ENCODE measurements around the gene BNC2.

BNC2 gene

DNA sequence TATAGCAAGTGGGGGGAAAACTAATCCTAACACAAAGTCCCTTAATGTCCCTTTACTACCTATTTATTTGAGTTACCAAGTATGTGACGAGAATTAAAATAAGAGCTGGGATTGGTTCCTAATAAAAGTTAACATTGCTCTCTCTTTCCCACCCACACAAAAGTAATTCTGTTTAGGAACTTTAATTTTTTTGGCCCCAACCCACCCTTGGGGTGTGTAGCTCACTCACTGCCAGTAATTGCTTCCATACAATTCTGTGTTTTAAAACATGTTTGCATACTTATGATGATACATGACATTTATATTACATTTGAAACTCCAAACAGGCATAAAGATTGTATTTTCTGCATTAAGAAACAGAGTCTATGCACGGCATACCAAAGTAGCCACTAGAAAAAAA, 106.5 kb downstream of the BNC2 start:
- Mint-ChIP-seq H3K4me1 (no peaks in the 10 kb centered on the region), H3K27ac (no peak overlapping the region), H3K36me3 (no peaks in the 10 kb centered on the region), H3K4me3 (no peak overlapping the region), H3K9me3 (peaks cover 6% of the 10 kb centered on the region)
- ATAC-seq (no peak), DNase-seq (ENCODE audit: low spot score in 2 of 2) (no peak)

- peaks cover 11% of the 10 kb centered on the region for H3K9me3 Mint-ChIP-seq
- no peak overlapping the region for H3K27ac Mint-ChIP-seq
- no peak for ATAC-seq
- H3K4me3 Mint-ChIP-seq = no peak overlapping the region
- no peaks in the 10 kb centered on the region for H3K36me3 Mint-ChIP-seq
- no peaks in the 10 kb centered on the region for H3K4me1 Mint-ChIP-seq
- DNase-seq (ENCODE audit: low spot score in 2 of 2) = no peak
These were observed 114.9 kb downstream of the BNC2 start for GRCh38 chr9:16755467-16756160.

GRCh38 chr9:16754662-16755061, 115.8 kb downstream of the BNC2 start:
- DNase-seq (ENCODE audit: low spot score in 2 of 2) (no peak), ATAC-seq (no peak)
- Mint-ChIP-seq H3K4me3 (no peak overlapping the region), H3K27ac (no peak overlapping the region), H3K36me3 (no peaks in the 10 kb centered on the region), H3K4me1 (no peaks in the 10 kb centered on the region), H3K9me3 (peaks cover 11% of the 10 kb centered on the region)

DNA sequence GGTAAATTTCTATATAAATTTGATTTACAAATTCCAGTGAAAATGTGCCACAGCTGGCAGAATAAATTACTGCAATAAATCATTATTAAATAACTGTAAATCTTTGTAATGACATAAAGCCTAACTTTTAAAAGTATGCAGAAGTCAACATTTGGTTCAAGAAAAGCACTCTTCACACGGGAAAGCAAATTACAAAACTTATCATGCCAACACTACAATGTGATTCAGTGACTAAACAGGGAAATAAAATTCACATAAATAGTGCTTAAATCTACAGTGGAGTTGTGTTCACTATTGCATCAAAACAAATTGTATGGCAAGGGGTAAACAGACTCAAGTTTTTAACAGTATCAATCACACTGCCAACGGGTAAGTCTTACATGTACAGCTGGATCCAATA, 117.2 kb downstream of the BNC2 start:
- DNase-seq (ENCODE audit: low spot score in 2 of 2) (no peak), ATAC-seq (no peak)
- Mint-ChIP-seq H3K9me3 (peaks cover 11% of the 10 kb centered on the region), H3K4me3 (no peak overlapping the region), H3K36me3 (no peaks in the 10 kb centered on the region), H3K27ac (no peak overlapping the region), H3K4me1 (no peaks in the 10 kb centered on the region)

DNA sequence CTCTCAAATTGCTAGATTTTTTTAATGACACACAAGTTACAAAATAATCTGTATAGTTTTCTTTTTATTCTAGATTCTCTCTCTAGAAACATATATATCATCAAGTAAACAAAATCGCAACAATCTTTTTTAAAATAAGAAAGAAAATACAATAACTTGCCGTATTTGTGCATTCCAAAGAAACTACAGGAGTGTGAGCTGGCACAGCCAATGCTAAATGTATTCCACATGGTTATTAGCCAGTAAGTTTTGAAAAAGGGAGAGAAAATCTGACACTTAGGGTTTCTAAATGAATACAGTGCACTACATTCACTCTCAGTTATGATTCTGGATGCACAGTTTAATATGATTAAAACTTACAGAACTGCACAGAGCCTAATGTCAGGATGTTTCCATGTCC, 117.9 kb downstream of the BNC2 start:
- ATAC-seq (no peak), DNase-seq (ENCODE audit: low spot score in 2 of 2) (no peak)
- Mint-ChIP-seq H3K4me3 (no peak overlapping the region), H3K36me3 (no peaks in the 10 kb centered on the region), H3K27ac (no peak overlapping the region), H3K4me1 (no peaks in the 10 kb centered on the region), H3K9me3 (peaks cover 9% of the 10 kb centered on the region)

- ATAC-seq (no peak), DNase-seq (ENCODE audit: low spot score in 2 of 2) (no peak)
- H3K4me1 Mint-ChIP-seq = no peaks in the 10 kb centered on the region
These were observed 119.9 kb downstream of the BNC2 start for GRCh38 chr9:16750553-16750952.

GRCh38 chr9:16745359-16745758, 125.1 kb downstream of the BNC2 start:
- Mint-ChIP-seq H3K4me1 (no peaks in the 10 kb centered on the region), H3K9me3 (peaks cover 5% of the 10 kb centered on the region), H3K27ac (no peak overlapping the region), H3K4me3 (no peak overlapping the region), H3K36me3 (no peaks in the 10 kb centered on the region)
- ATAC-seq = no peak
- DNase-seq (ENCODE audit: low spot score in 2 of 2) = no peak

More at GRCh38 chr9:16750553-16750952, 119.9 kb downstream of the BNC2 start:
- Mint-ChIP-seq H3K27ac (no peak overlapping the region), H3K36me3 (no peaks in the 10 kb centered on the region), H3K4me3 (no peak overlapping the region), H3K9me3 (peaks cover 6% of the 10 kb centered on the region)

GRCh38 chr9:16744394-16744793, 126.1 kb downstream of the BNC2 start:
- DNase-seq (ENCODE audit: low spot score in 2 of 2) = no peak
- no peak for ATAC-seq
- Mint-ChIP-seq H3K9me3 (peaks cover 12% of the 10 kb centered on the region), H3K36me3 (no peaks in the 10 kb centered on the region), H3K4me1 (no peaks in the 10 kb centered on the region), H3K27ac (no peak overlapping the region), H3K4me3 (no peak overlapping the region)

GRCh38 chr9:16743375-16743774, 127.1 kb downstream of the BNC2 start:
- no peak overlapping the region for H3K27ac Mint-ChIP-seq
- H3K36me3 Mint-ChIP-seq = no peaks in the 10 kb centered on the region
- no peak for DNase-seq (ENCODE audit: low spot score in 2 of 2)
- H3K4me1 Mint-ChIP-seq = no peaks in the 10 kb centered on the region
- peaks cover 18% of the 10 kb centered on the region for H3K9me3 Mint-ChIP-seq
- no peak for ATAC-seq
- no peak overlapping the region for H3K4me3 Mint-ChIP-seq

DNA sequence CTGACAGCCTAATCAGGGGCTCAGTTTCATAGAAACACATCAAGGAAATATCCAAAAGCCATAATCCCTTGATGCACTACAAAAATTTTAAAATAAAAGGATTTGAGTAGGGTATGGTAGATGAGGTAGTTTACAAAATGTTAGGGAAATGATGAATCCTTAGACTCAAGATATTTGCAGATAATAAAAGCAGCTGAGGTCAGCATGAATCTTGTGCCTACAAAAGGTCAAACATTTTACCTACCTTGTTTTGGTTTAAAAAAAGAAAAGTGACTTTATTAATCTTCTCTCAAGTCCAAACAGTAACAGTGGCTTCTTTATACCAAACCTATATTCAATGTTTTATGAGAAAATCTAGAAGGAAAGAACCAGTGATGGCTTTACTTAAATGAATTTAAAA, 135.5 kb downstream of the BNC2 start:
- Mint-ChIP-seq H3K4me1 (no peaks in the 10 kb centered on the region), H3K9me3 (peaks cover 11% of the 10 kb centered on the region), H3K4me3 (no peak overlapping the region), H3K27ac (no peak overlapping the region), H3K36me3 (no peaks in the 10 kb centered on the region)
- ATAC-seq (no peak), DNase-seq (ENCODE audit: low spot score in 2 of 2) (no peak)

GRCh38 chr9:16732546-16732945, 137.9 kb downstream of the BNC2 start:
- Mint-ChIP-seq H3K9me3 (no peaks in the 10 kb centered on the region), H3K4me3 (no peak overlapping the region), H3K27ac (no peak overlapping the region), H3K4me1 (no peaks in the 10 kb centered on the region), H3K36me3 (no peaks in the 10 kb centered on the region)
- DNase-seq (ENCODE audit: low spot score in 2 of 2) (no peak), ATAC-seq (no peak)

DNA sequence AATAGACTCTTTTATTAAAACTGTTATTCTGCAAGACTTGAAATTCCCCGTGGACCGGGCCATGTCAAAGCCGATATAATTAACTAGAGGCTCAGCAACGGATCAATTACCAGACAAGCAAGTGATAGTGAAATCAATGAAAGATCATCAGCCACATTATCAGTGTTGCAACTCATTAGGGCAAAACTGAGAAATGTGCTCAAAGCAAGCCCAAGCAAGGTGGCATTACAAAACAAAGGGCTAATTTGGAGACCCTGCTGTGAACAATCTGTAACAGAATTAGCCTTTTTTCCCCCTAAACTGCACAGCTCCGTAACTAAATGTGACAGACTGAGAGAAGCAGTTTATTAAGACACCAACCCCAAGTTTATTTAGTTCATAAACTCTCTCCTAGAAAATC, 140.3 kb downstream of the BNC2 start:
- Mint-ChIP-seq H3K4me1 (no peaks in the 10 kb centered on the region), H3K36me3 (no peaks in the 10 kb centered on the region), H3K27ac (no peak overlapping the region), H3K9me3 (no peaks in the 10 kb centered on the region), H3K4me3 (no peak overlapping the region)
- ATAC-seq (no peak), DNase-seq (ENCODE audit: low spot score in 2 of 2) (no peak)

GRCh38 chr9:16729651-16730050, 140.8 kb downstream of the BNC2 start:
- no peak for ATAC-seq
- no peaks in the 10 kb centered on the region for H3K9me3 Mint-ChIP-seq
- no peak overlapping the region for H3K4me3 Mint-ChIP-seq
- H3K36me3 Mint-ChIP-seq = no peaks in the 10 kb centered on the region
- no peak for DNase-seq (ENCODE audit: low spot score in 2 of 2)
- H3K4me1 Mint-ChIP-seq = no peaks in the 10 kb centered on the region
- H3K27ac Mint-ChIP-seq = no peak overlapping the region

DNA sequence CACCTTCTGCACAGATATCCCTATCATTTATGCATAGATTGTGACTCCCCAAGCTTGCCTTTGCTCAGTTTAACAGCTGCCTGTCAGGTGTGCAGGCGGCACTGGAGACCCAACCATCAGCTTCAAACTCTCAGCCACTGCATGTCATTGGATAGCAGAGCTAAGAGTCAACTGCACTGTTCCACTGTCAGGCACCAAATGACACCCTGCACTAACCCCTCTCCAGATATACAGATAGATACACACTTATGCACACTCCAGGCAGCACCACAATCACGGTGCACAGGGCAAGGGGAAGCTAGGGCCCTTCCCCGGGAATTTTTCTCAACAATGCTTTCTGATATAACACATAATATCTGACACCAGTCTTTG, 142.3 kb downstream of the BNC2 start:
- DNase-seq (ENCODE audit: low spot score in 2 of 2) (no peak), ATAC-seq (no peak)
- Mint-ChIP-seq H3K4me3 (no peak overlapping the region), H3K9me3 (no peaks in the 10 kb centered on the region), H3K4me1 (no peaks in the 10 kb centered on the region), H3K36me3 (no peaks in the 10 kb centered on the region), H3K27ac (no peak overlapping the region)

DNA sequence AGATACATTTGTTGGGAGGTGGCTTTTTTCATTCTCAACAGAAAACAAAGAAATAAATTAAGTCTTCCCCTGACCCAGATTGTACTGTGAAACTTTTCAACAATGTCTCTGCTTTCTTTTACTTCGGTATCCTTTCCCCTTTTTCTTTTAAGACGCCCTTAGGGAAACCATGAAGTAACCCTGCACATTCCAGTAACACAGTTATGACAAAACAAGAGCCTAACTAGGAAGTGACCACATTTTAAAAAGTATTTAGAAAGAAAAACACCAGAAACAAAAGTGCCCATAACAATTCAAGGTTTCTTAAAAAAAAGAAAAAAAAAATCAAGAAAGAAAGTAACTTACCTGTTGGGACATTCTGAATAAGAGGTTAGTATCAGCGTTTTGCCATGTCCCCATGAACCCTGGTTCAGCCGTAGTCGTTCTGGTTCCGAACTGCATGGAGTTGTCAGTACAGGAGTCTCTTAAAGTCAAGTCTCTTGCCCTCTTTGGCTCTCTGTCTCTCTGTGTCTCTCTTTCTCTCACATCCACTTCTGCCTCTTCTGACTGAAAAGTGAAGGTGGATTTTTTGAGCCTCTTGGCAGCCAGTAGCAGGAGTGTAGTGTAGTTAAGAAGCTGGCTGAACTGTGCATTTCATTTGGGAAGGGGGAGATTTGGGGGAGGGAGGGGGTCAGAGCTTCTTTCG, 142.9 kb downstream of the BNC2 start:
- Mint-ChIP-seq H3K4me3 (no peak overlapping the region), H3K9me3 (no peaks in the 10 kb centered on the region), H3K27ac (no peak overlapping the region), H3K4me1 (no peaks in the 10 kb centered on the region), H3K36me3 (no peaks in the 10 kb centered on the region)
- ATAC-seq (no peak), DNase-seq (ENCODE audit: low spot score in 2 of 2) (no peak)

GRCh38 chr9:16726718-16727451, 143.6 kb downstream of the BNC2 start:
- H3K4me3 Mint-ChIP-seq = no peak overlapping the region
- H3K36me3 Mint-ChIP-seq = no peaks in the 10 kb centered on the region
- H3K4me1 Mint-ChIP-seq = no peaks in the 10 kb centered on the region
- DNase-seq (ENCODE audit: low spot score in 2 of 2) (no peak), ATAC-seq (no peak)
- H3K9me3 Mint-ChIP-seq = no peaks in the 10 kb centered on the region
- no peak overlapping the region for H3K27ac Mint-ChIP-seq

All from stimulated activated effector memory CD8-positive, alpha-beta T cell treated with anti-CD3 and anti-CD28 coated beads, Interleukin-12 subunit alpha, Interleukin-12 subunit beta, amount 100 ng/mL, for 72 hours (primary cell).